ENCODE data around the gene ETV5. TPM values are rescaled to one million over a fixed set of nuclear protein-coding genes. Genes with fewer than 3 reads are reported as not detected.

ETV5 gene
- total and polyA plus RNA-seq, 10 of the 15 experiments (the other 5 are each of a cell fraction or from before 2014, with no cell fraction given), result 5.0 to 18.4 (median 7.4) TPM

DNA sequence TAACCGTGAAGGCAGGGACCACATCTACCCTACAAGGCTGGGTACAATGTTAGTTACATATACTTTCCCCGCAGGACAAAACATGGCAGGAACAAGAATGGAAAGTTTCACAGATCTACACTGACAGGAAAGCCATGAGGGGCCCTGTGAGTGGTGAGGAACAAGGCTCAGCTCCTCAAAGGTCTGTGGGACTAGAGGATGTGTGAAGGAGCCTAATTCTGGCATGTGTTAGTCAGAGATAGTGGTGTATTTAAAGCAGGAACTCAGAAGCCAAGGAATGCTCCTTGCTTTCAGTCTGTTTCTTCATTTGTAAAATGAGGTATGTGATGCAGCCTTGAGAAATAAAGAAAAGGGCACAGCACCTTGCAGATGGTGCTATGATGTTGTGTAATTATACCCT is 25.1 kb downstream of the ETV5 start (continued):
- TF ChIP-seq ZNF24 (IDR thresholded peaks at IDR 0.05) (no peak), KDM1A (IDR thresholded peaks at IDR 0.05; ENCODE audit: borderline replicate concordance) (no peak)

DNA sequence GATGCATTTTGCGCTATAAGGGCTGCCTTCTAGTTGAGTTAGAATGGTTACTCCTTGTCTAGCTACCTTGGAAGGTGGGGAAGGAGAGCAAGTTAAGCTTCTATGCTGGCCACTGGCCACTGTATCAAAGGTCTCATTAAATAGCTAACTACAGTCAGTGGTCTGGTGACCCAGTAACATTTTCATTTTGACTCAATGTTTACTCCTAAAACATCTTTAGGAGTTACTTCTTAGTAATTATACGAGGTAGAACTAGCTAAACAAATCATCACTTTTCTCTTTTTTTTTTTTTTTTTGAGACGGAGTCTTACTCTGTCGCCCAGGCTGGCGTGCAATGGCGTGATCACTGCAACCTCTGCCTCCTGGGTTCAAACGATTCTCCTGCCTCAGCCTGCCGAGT is 26.7 kb downstream of the ETV5 start:
- H3K27me3 ChIP-seq (replicated peaks in 1 of 2; ENCODE audit: control insufficient read depth in 2 of 2, insufficient read depth in 2 of 2, low read length in 1 of 2), result no peaks in the 10 kb centered on the region; a peak in 1 of 4 replicates
- ATAC-seq (peak; percentile 29; the same call in 2 of the 3 replicates), DNase-seq (ENCODE audit: low read depth, low spot score) (no peak), FAIRE-seq (no peak)
- ChIA-PET RAD21 (ENCODE audit: unreplicated experiment) (interaction anchor here (0.6 to 3.3 kb wide), 3 partner anchors 12 to 26 kb away, joined by 3 to 14 read pairs (median 5); no protein-coding TSS in a partner anchor), POLR2A (interaction anchor here (0.7 to 1.5 kb wide), 4 partner anchors 12 to 94 kb away, joined by 3 to 5 read pairs (median 4); no protein-coding TSS in a partner anchor), SMC1A (ENCODE audit: uncharacterized antibody, unreplicated experiment) (interaction anchor here (0.9 to 4.8 kb wide), 9 partner anchors 9 to 160 kb away, joined by 3 to 30 read pairs (median 4); no protein-coding TSS in a partner anchor), CTCF (interaction anchor here (0.7 to 1.4 kb wide), 6 partner anchors 20 to 459 kb away, joined by 3 to 4 read pairs (median 4); no protein-coding TSS in a partner anchor)
- H3K9me3 ChIP-seq (replicated peaks; ENCODE audit: control insufficient read depth, insufficient read depth, low read length), result no peaks in the 10 kb centered on the region
- no peaks in the 10 kb centered on the region for H3K4me1 ChIP-seq (ENCODE audit: control insufficient read depth, insufficient read depth, low read length)
- no peak overlapping the region for H3K27ac ChIP-seq (ENCODE audit: control insufficient read depth, insufficient read depth)
- no peak overlapping the region for H3K4me2 ChIP-seq (ENCODE audit: control insufficient read depth, insufficient read depth)
- H4K20me1 ChIP-seq (ENCODE audit: control insufficient read depth, insufficient read depth), result no peaks in the 10 kb centered on the region; the same call in 1 of the 2 replicates
- H3K9ac ChIP-seq (ENCODE audit: control insufficient read depth, insufficient read depth, low read length), result no peak overlapping the region
- H3K79me2 ChIP-seq (ENCODE audit: control insufficient read depth, insufficient read depth, low read length), result no peaks in the 10 kb centered on the region
- in situ Hi-C loops (cut with MboI), result no loop called here
- intact Hi-C loops (cut with micrococcal nuclease; ENCODE audit: unreplicated experiment), result no loop called here
- BruUV-seq (replicated peaks), result no TSS peak
- no peak overlapping the region for H3K4me3 ChIP-seq
- no peak overlapping the region for H2AFZ ChIP-seq (ENCODE audit: control insufficient read depth, low read depth, low read length)
- no peaks in the 10 kb centered on the region for H3K36me3 ChIP-seq (ENCODE audit: control insufficient read depth in 2 of 2, insufficient read depth in 2 of 2, low read length in 1 of 2)
- WGBS (ENCODE audit: insufficient coverage, insufficient replicate concordance, low lambda C conversion rate, missing lambda C conversion rate), result 45% methylated on average over 7 of the region's 8 CpGs
- TF ChIP-seq NFIC (IDR thresholded peaks at IDR 0.05; ENCODE audit: low read depth, low read length), result no peak
- no peak for TF ChIP-seq CBX3 (IDR thresholded peaks at IDR 0.05; ENCODE audit: borderline replicate concordance, low read depth)
- TF ChIP-seq, protein P1, sequence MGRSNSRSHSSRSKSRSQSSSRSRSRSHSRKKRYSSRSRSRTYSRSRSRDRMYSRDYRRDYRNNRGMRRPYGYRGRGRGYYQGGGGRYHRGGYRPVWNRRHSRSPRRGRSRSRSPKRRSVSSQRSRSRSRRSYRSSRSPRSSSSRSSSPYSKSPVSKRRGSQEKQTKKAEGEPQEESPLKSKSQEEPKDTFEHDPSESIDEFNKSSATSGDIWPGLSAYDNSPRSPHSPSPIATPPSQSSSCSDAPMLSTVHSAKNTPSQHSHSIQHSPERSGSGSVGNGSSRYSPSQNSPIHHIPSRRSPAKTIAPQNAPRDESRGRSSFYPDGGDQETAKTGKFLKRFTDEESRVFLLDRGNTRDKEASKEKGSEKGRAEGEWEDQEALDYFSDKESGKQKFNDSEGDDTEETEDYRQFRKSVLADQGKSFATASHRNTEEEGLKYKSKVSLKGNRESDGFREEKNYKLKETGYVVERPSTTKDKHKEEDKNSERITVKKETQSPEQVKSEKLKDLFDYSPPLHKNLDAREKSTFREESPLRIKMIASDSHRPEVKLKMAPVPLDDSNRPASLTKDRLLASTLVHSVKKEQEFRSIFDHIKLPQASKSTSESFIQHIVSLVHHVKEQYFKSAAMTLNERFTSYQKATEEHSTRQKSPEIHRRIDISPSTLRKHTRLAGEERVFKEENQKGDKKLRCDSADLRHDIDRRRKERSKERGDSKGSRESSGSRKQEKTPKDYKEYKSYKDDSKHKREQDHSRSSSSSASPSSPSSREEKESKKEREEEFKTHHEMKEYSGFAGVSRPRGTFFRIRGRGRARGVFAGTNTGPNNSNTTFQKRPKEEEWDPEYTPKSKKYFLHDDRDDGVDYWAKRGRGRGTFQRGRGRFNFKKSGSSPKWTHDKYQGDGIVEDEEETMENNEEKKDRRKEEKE (IDR thresholded peaks at IDR 0.05), result no peak
- no peak for TF ChIP-seq RFX5 (IDR thresholded peaks at IDR 0.05; ENCODE audit: low read depth, low read length)
- no peak for TF ChIP-seq HDGF (IDR thresholded peaks at IDR 0.05)
- TF ChIP-seq RAD51 (IDR thresholded peaks at IDR 0.05), result no peak
- TF ChIP-seq ZNF207 (IDR thresholded peaks at IDR 0.05; ENCODE audit: borderline replicate concordance), result no peak
- no peak for TF ChIP-seq ASH2L (IDR thresholded peaks at IDR 0.05; ENCODE audit: borderline replicate concordance, low read depth)
- TF ChIP-seq CBX5 (IDR thresholded peaks at IDR 0.05; ENCODE audit: low read depth), result no peak
- TF ChIP-seq, protein P2, sequence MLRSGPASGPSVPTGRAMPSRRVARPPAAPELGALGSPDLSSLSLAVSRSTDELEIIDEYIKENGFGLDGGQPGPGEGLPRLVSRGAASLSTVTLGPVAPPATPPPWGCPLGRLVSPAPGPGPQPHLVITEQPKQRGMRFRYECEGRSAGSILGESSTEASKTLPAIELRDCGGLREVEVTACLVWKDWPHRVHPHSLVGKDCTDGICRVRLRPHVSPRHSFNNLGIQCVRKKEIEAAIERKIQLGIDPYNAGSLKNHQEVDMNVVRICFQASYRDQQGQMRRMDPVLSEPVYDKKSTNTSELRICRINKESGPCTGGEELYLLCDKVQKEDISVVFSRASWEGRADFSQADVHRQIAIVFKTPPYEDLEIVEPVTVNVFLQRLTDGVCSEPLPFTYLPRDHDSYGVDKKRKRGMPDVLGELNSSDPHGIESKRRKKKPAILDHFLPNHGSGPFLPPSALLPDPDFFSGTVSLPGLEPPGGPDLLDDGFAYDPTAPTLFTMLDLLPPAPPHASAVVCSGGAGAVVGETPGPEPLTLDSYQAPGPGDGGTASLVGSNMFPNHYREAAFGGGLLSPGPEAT (IDR thresholded peaks at IDR 0.05; ENCODE audit: low read depth), result no peak
- TF ChIP-seq ZZZ3 (IDR thresholded peaks at IDR 0.05; ENCODE audit: control insufficient read depth, insufficient read length, low read depth), result no peak
- TF ChIP-seq RUNX3 (IDR thresholded peaks at IDR 0.05; ENCODE audit: low read length), result peak; percentile 34; the same call in 1 of the 2 replicates
- TF ChIP-seq POLR2A (IDR thresholded peaks at IDR 0.05; ENCODE audit: low read depth, low read length), result no peak
- no peak for TF ChIP-seq KDM1A (IDR thresholded peaks at IDR 0.05; ENCODE audit: borderline replicate concordance)
- no peak for TF ChIP-seq ZNF217 (IDR thresholded peaks at IDR 0.05)
- TF ChIP-seq TCF7 (IDR thresholded peaks at IDR 0.05; ENCODE audit: borderline replicate concordance), result no peak
- peak; percentile 51 for TF ChIP-seq JUNB (IDR thresholded peaks at IDR 0.05)
- no peak for TF ChIP-seq NR2C2 (IDR thresholded peaks at IDR 0.05; ENCODE audit: borderline replicate concordance, control insufficient read depth, insufficient read length, low read depth)
- TF ChIP-seq SP1 (IDR thresholded peaks at IDR 0.05; ENCODE audit: low read depth, low read length), result no peak
- TF ChIP-seq STAT3 (IDR thresholded peaks at IDR 0.05; ENCODE audit: low read depth, low read length), result no peak

Measured in GM12878 (cell line).